HG02970 (cell line): ENCODE results near the gene CLDN4.
"Not testable (repeated sequence)": the region's sequence is repeated elsewhere in the genome, so short reads cannot be mapped to it uniquely, and the experiment has no call there.

Experiments used
- ATAC-seq: cut with Tn5 transposase; IDR thresholded peaks from one replicate; pipeline ENCODE4 v1.9.1; 2021; ENCODE audit warnings: mild to moderate bottlenecking, moderate library complexity, moderate number of reproducible peaks; ENCODE audit not compliant: unreplicated experiment, low FRiP score

Gene CLDN4

GRCh38 chr7:73830681-73831583 lies at the start of gene CLDN4:
Gene CLDN4, plus strand, starts transcription at chr7:73830996. Its CDS starts 206 bp downstream, at chr7:73831202.
- no peak for ATAC-seq

GRCh38 chr7:73786588-73786987 lies 44.2 kb upstream of the CLDN4 start:
- no peak for ATAC-seq

- not testable (repeated sequence) for ATAC-seq
These were observed 43.1 kb upstream of the CLDN4 start for GRCh38 chr7:73787786-73788048.

- ATAC-seq: no peak
These were observed 41.7 kb upstream of the CLDN4 start for GRCh38 chr7:73789051-73789450.

GRCh38 chr7:73791170-73791690 lies 39.6 kb upstream of the CLDN4 start:
- ATAC-seq: not testable (repeated sequence)

GRCh38 chr7:73795188-73795587 lies 35.6 kb upstream of the CLDN4 start:
- not testable (repeated sequence) for ATAC-seq

- ATAC-seq: not testable (repeated sequence)
These were observed 34.1 kb upstream of the CLDN4 start for GRCh38 chr7:73796656-73797055.

GRCh38 chr7:73797176-73797575 lies 33.6 kb upstream of the CLDN4 start:
- ATAC-seq: not testable (repeated sequence)

GRCh38 chr7:73799282-73800141 lies 31.3 kb upstream of the CLDN4 start:
- no peak for ATAC-seq

- no peak for ATAC-seq
These were observed 29.2 kb upstream of the CLDN4 start for GRCh38 chr7:73801577-73801976.

- no peak for ATAC-seq
These were observed 28.3 kb upstream of the CLDN4 start for GRCh38 chr7:73802459-73802858.

GRCh38 chr7:73809467-73809951 lies 21.3 kb upstream of the CLDN4 start:
- no peak for ATAC-seq

GRCh38 chr7:73810998-73811360 lies 19.8 kb upstream of the CLDN4 start:
- no peak for ATAC-seq

- no peak for ATAC-seq
These were observed 19.0 kb upstream of the CLDN4 start for GRCh38 chr7:73811760-73812168.

GRCh38 chr7:73812996-73813395 lies 17.8 kb upstream of the CLDN4 start:
- no peak for ATAC-seq

GRCh38 chr7:73815436-73815835 lies 15.4 kb upstream of the CLDN4 start:
- no peak for ATAC-seq

GRCh38 chr7:73817121-73817520 lies 13.7 kb upstream of the CLDN4 start:
- no peak for ATAC-seq

- no peak for ATAC-seq
These were observed 10.8 kb upstream of the CLDN4 start for GRCh38 chr7:73820013-73820412.

- not testable (repeated sequence) for ATAC-seq
These were observed 9.1 kb upstream of the CLDN4 start for GRCh38 chr7:73821597-73822285.

- no peak for ATAC-seq
These were observed 8.2 kb upstream of the CLDN4 start for GRCh38 chr7:73822319-73823173.
